ENCODE measurements around the gene GRPEL1.

DNA sequence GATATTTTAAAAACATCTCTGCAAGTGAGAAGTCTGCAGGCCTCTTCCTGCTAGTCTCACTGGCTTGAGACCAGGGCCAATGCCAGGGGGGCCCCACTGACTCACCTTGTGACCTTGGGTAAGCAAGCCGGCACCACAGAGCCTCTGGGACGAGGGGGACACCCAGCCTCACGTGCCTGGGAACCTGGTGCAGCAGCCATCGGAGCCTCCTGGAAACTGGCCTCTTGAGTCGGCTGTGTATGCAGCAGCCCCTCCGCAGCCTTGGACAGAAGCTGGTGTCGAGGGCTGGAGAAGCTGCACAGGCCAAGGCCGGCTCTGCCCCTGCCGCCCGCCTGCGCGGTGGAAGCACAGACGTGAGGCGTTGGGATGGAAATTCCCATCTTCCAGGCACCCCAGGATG, 16.0 kb downstream of the GRPEL1 start:
- no peak for TF ChIP-seq POLR2AphosphoS5 (IDR thresholded peaks at IDR 0.05)
- TF ChIP-seq, protein P1, sequence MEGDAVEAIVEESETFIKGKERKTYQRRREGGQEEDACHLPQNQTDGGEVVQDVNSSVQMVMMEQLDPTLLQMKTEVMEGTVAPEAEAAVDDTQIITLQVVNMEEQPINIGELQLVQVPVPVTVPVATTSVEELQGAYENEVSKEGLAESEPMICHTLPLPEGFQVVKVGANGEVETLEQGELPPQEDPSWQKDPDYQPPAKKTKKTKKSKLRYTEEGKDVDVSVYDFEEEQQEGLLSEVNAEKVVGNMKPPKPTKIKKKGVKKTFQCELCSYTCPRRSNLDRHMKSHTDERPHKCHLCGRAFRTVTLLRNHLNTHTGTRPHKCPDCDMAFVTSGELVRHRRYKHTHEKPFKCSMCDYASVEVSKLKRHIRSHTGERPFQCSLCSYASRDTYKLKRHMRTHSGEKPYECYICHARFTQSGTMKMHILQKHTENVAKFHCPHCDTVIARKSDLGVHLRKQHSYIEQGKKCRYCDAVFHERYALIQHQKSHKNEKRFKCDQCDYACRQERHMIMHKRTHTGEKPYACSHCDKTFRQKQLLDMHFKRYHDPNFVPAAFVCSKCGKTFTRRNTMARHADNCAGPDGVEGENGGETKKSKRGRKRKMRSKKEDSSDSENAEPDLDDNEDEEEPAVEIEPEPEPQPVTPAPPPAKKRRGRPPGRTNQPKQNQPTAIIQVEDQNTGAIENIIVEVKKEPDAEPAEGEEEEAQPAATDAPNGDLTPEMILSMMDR (IDR thresholded peaks at IDR 0.05) = no peak
- TF ChIP-seq EP300 (IDR thresholded peaks at IDR 0.05) = no peak
- no peak for TF ChIP-seq POLR2A (IDR thresholded peaks at IDR 0.05)
